Activated CD8-positive, alpha-beta memory T cell treated with anti-CD3 and anti-CD28 coated beads, Interleukin-2, amount 50 U/mL, for 1 hour (primary cell): ENCODE results near the gene CADPS2.

Source experiments
- DNase-seq: peaks from one replicate; pipeline ENCODE4 v3.0.0-alpha.2; 2020; ENCODE audit errors: extremely low read depth

The CADPS2 gene

DNA sequence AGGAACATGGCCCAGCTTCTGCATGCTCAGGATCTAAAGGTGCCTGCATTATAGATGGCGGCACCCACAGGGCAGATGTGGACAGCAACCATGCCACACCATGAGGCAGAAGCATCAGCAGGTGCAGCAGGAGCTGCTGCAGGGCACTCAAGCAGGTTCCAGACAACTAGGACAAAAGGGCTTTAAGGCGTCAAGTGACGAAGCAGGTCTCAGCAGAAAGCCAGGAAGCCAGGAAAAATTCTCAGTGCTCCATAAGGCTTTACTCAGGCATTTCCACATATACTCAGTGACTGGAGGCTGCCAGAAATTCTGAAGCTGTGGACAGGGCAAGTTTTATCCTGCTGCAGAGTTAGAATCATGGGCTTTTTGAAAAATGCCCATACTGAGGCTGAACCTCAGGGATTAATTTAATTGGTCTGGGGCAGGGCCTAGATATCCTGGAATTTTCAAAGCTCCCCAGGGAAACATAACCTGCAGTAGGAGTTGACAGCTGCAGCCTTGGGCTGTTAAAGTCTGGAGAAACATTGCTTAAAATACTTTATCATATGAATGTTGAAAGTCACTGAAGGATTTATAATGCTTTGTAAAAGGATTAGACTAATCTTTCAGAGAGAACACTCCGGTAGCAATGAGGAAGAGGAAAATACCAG, 115.4 kb downstream of the CADPS2 start:
- DNase-seq: no peak

DNA sequence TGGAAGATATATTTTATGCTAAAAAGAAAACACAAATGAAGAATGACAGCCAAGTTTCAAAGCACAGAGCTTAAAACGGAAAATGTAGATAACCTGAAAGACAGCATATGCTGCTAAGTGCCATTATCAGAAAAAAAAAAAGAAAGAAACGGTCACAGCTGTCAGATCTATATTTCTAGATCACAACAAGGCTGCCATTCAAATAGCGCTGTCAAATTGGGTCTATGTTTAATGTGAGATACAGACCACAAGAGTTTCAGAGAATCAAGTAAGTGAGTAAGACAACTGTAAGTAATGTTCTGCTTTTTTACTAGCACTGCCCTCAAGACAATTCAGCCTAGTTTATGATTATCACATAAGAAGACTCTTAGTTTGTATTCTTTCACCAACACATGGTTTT, 117.4 kb downstream of the CADPS2 start:
- DNase-seq: no peak

DNA sequence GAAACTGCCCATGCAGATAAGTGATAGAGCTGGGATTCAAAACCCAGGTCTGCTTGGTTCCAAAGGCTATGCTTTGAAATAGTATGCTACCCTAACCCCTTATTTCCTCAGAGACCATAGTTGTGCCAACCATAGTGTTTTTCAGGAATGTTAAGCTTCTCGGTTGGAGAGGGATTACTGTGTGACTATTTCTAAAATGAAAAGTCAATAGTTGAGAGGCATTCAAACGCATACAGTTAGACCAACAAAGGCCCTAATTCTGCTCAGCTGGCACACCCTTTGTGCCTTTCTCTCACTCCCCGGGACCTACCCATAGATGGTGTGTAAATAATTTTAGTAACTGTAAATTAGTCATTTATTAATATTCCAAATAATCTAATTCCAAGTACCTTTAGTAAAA, 118.9 kb downstream of the CADPS2 start:
- DNase-seq: no peak

DNA sequence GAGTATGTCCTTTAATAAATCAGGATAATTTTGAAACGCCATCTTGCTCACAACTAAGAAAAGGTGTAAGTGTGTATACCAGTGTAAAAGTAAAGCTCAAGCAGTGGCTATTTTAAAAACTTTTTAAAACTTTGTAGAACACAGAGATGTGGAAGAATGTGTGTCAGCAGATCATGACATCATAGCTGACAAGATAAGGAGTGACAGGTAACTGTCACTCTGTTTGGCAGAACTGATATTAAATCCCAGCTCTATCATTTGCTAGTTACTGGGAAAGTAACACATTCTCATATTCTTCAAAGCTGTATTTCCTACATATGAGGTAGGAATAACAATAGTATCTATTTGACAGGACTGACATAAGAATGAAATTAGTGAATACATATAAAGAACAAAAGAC, 119.7 kb downstream of the CADPS2 start:
- DNase-seq: no peak

DNA sequence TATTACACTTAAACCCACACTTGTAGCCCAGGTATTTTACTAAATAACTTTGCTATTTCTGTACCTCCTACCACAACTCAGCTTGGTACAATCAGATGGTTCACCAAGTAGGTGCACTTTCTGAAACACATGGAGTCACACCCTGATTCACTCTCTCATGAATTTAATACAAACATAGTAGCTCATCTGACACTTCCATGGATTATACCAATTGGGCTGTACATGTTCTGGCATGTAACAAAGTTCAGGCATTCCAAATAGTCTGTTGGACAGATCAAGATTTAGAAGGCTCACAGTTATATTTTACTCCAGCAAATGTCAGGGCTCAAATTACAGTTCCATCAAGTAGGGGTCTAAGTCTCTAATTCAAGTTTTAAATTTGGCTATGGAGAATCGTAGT, 121.4 kb downstream of the CADPS2 start:
- DNase-seq: no peak

DNA sequence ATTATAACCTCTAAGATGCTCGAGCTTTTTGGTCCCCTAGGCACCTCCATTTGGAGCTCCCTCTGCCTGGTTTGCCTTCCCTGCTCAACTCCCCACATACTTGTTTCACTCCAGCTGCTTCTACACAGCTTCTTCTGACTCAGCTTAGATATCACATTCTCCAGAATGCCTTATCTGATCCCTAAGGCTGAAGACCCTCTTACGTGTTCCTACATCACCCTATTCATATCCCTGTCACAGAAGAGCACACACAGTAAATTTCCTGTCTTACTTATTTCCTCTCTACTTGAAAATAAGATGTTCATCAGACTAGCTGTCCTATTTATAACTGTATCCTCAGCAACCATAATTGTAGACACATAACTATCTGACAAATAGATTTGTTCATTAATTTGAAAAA, 122.2 kb downstream of the CADPS2 start:
- no peak for DNase-seq

DNA sequence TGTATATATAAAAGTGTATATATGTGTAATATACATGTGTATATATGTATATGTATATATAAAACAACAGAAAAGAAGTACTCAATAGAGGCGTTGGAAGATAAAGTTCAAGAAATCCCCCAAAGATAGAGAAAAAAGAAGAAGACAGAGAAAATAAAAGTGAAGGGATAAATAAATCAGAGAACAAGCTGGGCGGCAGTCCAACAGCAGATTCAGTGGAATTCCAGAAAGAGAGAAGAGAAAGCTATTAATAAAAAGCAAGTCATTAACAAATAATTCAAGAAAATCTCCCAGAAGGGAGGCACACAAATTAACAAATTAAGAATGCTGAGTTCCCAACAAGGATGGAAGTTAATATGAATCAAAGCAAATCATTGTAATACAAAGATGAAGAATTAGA, 124.2 kb downstream of the CADPS2 start:
- no peak for DNase-seq

DNA sequence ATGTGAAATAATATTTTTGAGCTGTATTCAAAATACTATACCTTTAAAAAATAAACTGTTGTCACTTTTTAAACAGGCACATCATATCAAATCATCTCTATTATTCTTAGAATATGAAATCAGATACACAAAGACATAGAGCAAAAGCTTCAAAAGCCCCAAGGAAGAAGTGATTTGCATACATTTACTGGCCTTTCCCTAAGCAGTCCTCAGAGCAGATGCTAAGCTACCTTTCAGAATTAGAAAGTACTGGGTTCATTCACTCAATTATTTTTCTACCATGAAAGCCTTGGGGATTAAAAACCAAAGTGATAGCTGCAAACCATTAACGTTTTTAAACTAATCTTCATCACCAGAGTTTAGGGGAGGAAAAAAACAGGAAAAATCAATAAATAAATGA, 127.8 kb downstream of the CADPS2 start:
- DNase-seq: no peak

DNA sequence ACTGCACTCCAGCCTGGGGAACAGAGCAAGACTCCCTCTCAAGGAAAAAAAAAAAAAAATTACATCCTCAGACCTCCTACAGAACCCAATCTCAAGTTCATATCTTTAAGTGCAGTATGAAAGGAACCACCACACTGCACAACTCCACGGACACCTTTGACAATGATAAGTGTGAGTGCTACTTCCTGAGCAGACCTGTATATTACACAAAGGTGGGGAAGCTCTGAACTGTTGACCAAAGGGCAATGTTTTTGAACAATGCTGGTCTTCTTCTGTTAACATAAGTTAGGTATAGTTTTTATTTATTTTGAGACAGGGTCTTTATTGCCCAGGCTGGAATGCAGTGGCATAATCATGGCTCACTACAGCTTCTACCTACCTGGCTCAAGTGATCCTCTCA, 129.4 kb downstream of the CADPS2 start:
- DNase-seq: no peak

DNA sequence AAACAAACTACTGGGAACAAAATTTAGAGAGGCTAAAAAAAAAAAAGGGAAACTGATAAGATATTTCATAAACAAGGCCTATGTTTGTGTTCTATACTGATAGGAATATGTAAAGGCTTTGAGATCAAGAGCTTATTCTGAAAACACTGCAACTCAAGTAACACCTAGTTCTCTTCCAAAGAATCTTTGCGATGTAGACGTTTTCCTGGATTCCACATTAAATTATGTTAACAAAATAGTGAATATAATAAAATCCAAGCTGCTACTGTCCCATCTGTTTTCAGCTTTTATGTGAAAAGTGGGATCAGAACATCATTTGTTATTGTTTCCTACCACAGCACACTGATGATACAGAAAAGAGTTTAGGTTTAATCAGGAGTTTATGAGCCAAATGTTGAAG, 130.6 kb downstream of the CADPS2 start:
- no peak for DNase-seq

DNA sequence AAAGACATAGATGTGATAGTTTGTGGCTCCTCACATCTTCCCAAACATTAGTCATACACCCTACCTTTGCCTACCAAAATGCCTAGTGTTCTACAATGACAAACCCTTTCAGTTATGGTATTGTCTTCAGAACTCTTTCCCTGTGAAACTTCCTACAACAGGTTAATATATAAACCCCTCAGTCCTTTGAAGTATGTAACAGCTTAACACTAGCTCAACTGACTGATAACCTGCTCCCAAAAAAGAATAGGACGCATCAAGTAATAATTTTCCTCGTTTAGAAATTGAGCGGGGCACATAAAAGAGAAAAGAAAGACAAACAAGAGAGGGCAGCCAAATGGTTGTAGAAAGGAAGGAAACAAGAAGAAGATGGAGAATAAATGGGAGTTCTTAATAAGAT, 133.7 kb downstream of the CADPS2 start:
- no peak for DNase-seq

DNA sequence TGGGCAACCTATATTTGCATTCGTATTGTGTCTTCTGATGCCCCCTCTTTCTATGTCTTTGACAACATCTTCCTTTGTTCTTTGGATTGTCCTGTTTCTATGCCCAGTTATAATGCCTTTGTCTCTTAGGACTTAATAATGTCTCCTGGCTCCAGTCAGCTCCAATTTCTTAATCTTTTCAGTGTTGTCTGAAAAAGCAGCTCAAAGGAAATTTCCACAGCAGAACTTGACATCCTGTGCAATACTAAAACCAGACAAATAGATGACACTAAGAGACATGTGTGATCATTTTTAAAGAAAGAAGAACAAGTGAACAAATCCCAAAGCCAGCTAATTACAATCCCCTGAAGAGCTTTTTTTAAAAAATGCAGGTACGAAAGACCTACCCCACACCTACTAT, 135.9 kb downstream of the CADPS2 start:
- no peak for DNase-seq

DNA sequence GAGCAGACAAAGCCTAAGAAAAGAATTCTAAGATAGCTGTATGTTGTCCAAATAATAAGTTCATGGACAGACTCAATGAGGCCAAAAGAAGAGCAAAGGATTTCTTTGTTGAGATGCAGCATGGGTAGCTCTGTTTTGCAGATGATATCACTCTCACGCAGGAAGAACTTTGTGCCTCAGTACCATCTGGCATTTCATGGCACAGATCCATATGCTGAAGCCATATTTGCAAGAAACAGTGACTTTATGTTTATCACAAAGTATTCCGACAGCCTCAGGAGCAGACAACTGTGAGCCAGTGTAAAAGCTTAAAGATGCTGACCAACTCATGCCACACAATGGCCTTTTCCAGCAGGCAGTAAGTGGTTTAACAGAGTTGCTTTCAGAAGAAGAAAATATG, 138.1 kb downstream of the CADPS2 start:
- no peak for DNase-seq

DNA sequence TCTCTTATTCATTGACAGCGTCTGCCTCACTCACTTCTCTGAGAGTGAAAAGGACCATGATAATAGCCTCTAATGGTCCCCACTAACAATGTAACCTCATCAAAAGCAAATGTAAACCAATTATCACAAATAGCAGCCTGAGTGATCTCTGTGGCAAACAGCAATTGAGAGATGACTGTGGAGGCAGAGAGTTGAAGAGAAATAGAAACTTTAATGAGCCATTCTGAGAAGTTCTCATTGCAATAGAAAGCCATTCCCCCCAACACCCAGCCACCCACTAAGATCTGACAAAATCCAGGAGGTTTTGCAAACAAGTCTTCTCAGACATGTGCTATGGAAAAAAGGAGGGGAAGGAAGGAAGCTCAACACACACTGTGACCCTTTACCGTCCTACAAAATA, 139.3 kb downstream of the CADPS2 start:
- DNase-seq: no peak

DNA sequence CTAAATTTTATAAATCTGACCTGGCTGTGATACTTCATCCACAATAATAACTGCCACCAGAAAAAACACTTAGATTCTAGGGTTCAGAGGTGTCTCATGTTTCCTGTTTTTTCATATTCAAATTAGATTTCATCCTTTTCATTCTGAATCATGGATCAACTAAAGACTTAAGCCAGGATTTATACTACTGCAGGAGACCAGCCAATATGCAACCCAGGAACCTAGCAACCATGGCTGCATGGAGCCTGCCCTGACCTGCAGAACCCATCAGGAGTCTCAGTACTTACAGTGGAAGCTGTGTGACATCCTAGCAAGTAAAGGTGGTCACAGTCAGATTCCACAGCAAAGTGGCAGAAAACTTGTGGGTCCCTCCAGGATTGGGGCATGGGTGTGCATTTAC, 143.0 kb downstream of the CADPS2 start:
- DNase-seq: no peak

DNA sequence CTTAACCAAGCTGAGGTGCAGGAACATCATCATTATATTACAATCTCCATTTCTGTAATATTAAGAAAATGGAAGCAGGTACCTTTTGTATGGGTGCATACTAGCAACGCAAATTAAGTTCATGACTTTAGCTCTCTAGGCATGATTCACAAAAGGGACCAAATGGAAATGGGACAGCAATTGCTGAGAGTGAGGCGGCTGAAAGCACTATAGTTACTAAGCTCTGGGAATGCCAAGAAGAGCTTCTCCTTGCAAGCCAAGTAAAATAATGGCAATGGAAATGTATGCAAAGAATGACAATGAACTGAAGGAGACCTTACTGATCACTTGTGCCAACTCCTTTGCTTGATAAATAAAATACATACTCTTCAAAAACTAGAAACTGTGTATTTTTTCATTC, 147.3 kb downstream of the CADPS2 start:
- DNase-seq: no peak

DNA sequence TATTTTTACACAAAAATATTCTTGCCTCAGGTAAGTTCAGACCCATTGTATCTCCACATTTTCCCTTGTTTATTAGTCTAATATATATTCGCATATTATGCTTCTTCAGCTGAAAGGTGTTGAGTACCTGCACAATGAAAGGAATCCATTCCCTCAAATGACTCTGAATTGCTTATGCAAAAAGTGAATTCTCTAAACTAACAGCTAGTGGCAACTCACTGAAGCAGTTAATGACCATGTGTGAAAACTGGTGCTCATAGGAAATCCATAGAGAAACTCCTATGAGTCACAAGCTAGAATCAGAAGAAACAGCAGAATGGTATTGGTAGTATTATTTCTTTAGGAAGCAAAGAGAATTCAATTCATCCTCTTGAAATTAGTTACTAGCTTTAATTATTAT, 150.1 kb downstream of the CADPS2 start:
- no peak for DNase-seq

DNA sequence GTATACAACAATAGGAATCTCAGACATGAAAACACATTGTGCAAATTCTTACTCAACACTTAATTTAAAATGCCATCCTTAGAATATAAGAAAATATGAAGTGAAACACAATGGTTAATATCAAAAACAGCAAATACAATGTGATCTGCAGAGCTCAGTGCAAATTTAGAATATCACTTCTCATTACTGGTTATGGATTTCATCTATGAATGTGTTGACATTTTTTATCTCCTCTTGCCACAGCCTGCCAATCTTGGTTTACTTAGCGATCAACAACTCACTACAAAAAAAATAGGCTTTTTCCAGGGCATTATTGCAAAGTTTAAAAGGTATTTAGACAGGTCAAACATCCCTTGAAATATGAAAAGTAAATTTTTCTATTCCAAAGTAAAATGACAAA, 158.5 kb downstream of the CADPS2 start:
- DNase-seq: no peak

DNA sequence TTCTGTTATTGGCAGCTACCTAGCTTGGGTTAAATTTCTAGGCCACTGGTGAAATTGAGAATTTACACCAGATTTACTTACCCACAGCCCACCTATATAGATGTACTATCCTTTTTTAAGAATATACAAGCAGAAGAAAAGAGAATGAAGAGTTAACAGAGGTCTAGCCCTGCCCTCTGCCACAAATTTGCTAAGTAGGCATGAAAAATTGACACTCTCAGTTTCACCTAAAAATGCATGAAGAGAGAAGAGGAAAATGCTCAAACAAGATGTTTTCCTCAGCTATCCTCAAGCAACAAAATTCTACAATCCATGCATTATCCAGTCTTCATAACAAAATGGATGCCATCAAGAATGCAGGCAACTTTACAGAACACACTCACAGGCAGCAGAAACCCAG, 158.9 kb downstream of the CADPS2 start:
- DNase-seq: no peak

DNA sequence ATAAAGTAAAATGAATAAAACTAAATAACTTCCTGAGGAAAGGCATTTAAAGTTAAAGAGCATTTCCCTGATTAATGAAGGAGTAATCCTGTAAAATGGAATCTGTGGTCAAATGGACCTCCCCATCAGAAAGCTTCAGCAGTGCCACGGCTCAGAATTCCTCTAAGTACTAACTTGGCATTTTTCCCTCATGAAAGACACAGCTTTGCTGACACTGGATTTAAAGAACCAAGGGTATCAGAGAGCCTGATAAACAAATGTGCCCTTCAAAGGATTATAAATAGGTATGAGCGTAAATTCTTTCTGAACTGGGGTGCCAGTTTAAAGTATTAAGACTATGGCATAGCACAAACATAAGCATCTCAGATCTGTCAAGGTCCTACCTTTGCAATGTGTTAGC, 159.4 kb downstream of the CADPS2 start:
- DNase-seq: no peak

DNA sequence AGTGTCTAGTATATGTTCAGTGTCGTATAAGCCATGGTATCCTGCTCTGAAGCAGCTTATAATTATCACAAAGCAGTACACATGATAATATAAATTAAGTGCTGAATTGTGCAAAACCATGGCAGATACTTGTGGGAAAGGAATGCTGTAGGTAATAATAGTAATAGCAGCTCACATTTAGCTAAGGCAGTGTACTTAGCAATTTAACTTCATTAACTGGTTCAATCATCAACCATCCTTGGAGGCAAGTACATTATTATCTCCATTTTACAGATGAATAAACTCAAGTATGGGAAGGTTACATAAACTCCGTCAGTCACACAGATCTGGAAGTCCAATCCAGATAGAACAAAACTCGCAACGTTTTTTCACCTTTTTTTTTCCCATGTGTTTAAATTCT, 161.9 kb downstream of the CADPS2 start:
- DNase-seq: no peak

DNA sequence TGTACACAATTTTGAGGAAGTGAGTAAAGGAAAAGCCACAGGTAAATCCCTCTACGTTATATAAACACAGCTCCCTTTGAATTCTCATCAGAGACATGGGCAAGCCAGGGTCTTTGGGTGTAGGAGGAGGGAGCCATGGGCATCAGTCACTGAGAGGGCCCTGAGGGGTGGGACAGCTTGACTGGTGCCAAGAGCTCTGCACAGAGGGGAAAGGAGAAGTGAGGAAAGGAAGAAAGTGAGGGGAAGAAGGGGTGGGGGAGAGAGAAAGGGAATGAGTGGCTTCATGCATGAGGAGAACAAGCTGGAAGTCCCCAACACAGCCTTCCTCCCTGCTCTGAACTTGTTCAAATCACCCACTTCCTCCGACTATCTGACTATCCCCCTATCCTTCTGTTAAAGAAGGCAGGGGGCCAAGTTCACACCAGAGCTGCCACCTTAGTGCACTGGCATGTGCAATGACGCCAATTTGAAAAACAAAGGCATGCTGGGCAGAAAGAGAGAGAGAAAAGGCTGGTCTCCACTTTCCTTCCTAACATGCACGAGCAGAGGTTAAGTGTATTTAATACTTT, 167.2 kb downstream of the CADPS2 start:
- DNase-seq: no peak

DNA sequence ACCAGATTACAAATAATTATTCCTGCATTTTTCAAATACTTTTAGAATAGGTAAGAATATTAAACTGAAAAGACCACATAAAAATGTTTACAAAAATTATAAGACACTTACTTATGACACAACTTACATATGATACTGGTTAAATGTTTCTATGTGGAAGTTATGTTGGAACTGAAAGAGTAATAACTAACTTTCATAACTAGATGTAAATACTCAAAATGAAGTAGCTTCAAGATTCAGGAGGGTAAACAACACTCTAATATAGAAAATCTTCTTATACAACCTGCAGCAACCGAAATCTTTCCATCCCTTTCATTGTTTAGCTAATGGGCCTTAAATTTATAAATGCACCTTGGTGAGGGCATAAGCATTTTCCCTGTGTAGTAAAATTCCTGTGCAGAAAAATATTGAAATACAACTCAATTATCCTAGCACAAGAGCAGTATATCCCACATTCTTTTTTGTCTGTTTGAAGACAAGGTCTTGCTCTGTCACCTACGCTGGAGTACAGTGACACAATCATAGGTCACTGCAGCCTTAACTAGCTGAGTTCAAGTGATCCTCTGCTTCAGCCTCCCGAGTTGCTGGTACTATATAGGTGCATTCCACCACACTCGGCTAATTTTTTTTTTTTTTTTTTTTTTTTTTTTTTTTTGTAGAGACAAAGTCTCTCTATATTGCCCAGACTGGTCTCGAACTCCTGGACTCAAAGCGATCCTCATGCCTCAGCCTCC, 168.7 kb downstream of the CADPS2 start:
- DNase-seq: no peak

DNA sequence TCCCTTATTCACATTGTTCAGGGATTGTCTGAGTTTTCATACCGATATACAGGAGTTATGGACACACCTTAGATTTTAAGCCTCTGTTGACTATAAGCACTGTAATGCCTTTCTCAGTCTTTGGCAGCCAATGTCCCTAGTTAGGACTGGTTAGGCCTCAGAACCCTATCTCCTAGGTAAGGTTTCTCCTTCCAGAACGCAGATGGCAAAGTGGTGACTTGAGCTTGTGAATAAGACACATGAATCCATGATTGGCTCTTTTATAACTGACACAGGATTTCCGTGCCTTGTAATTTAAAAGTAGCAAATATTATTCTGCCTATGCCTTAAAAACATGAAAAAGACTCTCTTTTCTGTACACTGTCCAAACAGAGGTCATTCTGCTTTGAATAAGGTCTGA, 171.1 kb downstream of the CADPS2 start:
- DNase-seq: no peak
